Stimulated activated CD8-positive, alpha-beta memory T cell treated with anti-CD3 and anti-CD28 coated beads, Interleukin-15, amount 100 ng/mL, for 24 hours (primary cell): ENCODE measurements around the gene DACH1.

Source experiments
- DNase-seq: peaks from one replicate; pipeline ENCODE4 v3.0.0-alpha.2; 2020; ENCODE audit warnings: low read depth

Gene DACH1

GRCh38 chr13:71488201-71488600 lies 378.8 kb downstream of the DACH1 start:
- DNase-seq: no peak

- DNase-seq: no peak
Observed at GRCh38 chr13:71485913-71486312, 381.1 kb downstream of the DACH1 start.

- DNase-seq: no peak
Observed at GRCh38 chr13:71483733-71484132, 383.3 kb downstream of the DACH1 start.

- no peak for DNase-seq
Observed at GRCh38 chr13:71481501-71481900, 385.5 kb downstream of the DACH1 start.

- no peak for DNase-seq
Observed at GRCh38 chr13:71481046-71481445, 386.0 kb downstream of the DACH1 start.

- no peak for DNase-seq
Observed at GRCh38 chr13:71477735-71478134, 389.3 kb downstream of the DACH1 start.

- DNase-seq: no peak
Observed at GRCh38 chr13:71474936-71475335, 392.1 kb downstream of the DACH1 start.

GRCh38 chr13:71469626-71470025 lies 397.4 kb downstream of the DACH1 start:
- no peak for DNase-seq

- DNase-seq: no peak
Observed at GRCh38 chr13:71464686-71465085, 402.3 kb downstream of the DACH1 start.

- DNase-seq: no peak
Observed at GRCh38 chr13:71461892-71462291, 405.1 kb downstream of the DACH1 start.

GRCh38 chr13:71460211-71460610 lies 406.8 kb downstream of the DACH1 start:
- no peak for DNase-seq

GRCh38 chr13:71459708-71460107 lies 407.3 kb downstream of the DACH1 start:
- no peak for DNase-seq

GRCh38 chr13:71457645-71458044 lies 409.4 kb downstream of the DACH1 start:
- DNase-seq: no peak

GRCh38 chr13:71456136-71456535 lies 410.9 kb downstream of the DACH1 start:
- no peak for DNase-seq

- DNase-seq: no peak
Observed at GRCh38 chr13:71454509-71454908, 412.5 kb downstream of the DACH1 start.

GRCh38 chr13:71448080-71448630 lies 418.8 kb downstream of the DACH1 start:
- no peak for DNase-seq

GRCh38 chr13:71437704-71438103 lies 429.3 kb downstream of the DACH1 start:
- DNase-seq: no peak

GRCh38 chr13:71430681-71431080 lies 436.3 kb downstream of the DACH1 start:
- no peak for DNase-seq

GRCh38 chr13:71417205-71417604 lies 449.8 kb downstream of the DACH1 start:
- DNase-seq: no peak

GRCh38 chr13:71412231-71412630 lies 454.8 kb downstream of the DACH1 start:
- no peak for DNase-seq

GRCh38 chr13:71408416-71408815 lies 458.6 kb downstream of the DACH1 start:
- no peak for DNase-seq

GRCh38 chr13:71399631-71400215 lies 467.3 kb downstream of the DACH1 start:
- DNase-seq: no peak

GRCh38 chr13:71396149-71396548 lies 470.9 kb downstream of the DACH1 start:
- DNase-seq: no peak

GRCh38 chr13:71395053-71395452 lies 472.0 kb downstream of the DACH1 start:
- DNase-seq: no peak
